Tibial nerve (tissue), 4 donors: ENCODE data around the gene RGS7. TPM values are rescaled to one million over a fixed set of nuclear protein-coding genes. Genes with fewer than 3 reads are reported as not detected.
A peak's percentile ranks its signal among the peaks of the same experiment; 100 is the strongest.

Experiments
- DNase-seq, 2 donors: peaks; one replicate each; pipeline ENCODE4 v3.0.0-alpha.2; 2019; ENCODE audit warnings: low spot score in 2 of 2
- H3K27ac ChIP-seq, 4 donors: fragments of 200-600 bp; sonication (generic) in 3 of 4; one replicate each; pipeline ENCODE4 v1.5.1; 2017 to 2019; ENCODE audit warnings: mild to moderate bottlenecking in 1 of 4
- H3K27me3 ChIP-seq, 2 donors: fragments of 200-600 bp; sonication (generic) in 1 of 2; one replicate each; pipeline versions ENCODE4 v1.5.1 to v1.6.0; 2017 to 2019
- H3K36me3 ChIP-seq, 3 donors: fragments of 200-600 bp; sonication (generic); one replicate each; pipeline ENCODE4 v1.5.1; 2018 to 2019
- H3K4me1 ChIP-seq, 4 donors: fragments of 200-600 bp; sonication (generic) in 3 of 4; one replicate each; pipeline ENCODE4 v1.5.1; 2017 to 2019
- H3K4me3 ChIP-seq, 4 donors: fragments of 200-600 bp; sonication (generic) in 3 of 4; one replicate each; pipeline ENCODE4 v1.5.1; 2017 to 2019; ENCODE audit warnings: mild to moderate bottlenecking in 1 of 4, moderate library complexity in 1 of 4
- H3K9me3 ChIP-seq, 4 donors: fragments of 200-600 bp; sonication (generic) in 3 of 4; one replicate each; pipeline ENCODE4 v1.5.1; 2017 to 2019
- EP300 ChIP-seq, 2 donors: sonication (generic); formaldehyde crosslinking; IDR thresholded peaks; one replicate each; pipeline ENCODE4 v1.6.1; 2017; ENCODE audit warnings: antibody characterized with exemption in 2 of 2, mild to moderate bottlenecking in 1 of 2
- POLR2A ChIP-seq, 2 donors: fragments of 450-650 bp; IDR thresholded peaks; one replicate each; pipeline ENCODE4 v1.6.1; 2017; ENCODE audit warnings: antibody characterized with exemption in 2 of 2, mild to moderate bottlenecking in 2 of 2, moderate library complexity in 2 of 2
- WGBS, 2 donors: methylation state at CpG; one replicate each; pipeline ENCODE4 v1.1.5; 2018; 5-methylcytosine and 5-hydroxymethylcytosine counted together
- small RNA-seq: library from RNA; depleted of rRNA; stranded (forward); fragments of <200 nt; gene quantifications from one replicate; pipeline ENCODE3, GENCODE V24; 2016
- total RNA-seq, 4 donors: library from RNA; depleted of rRNA; stranded (reverse); fragments of >200 nt; gene quantifications; one replicate each; pipeline ENCODE4 v1.1.0, GENCODE V29; 2016
- TF ChIP-seq, protein P1 (sequence below), 5 experiments: fragments of 200-600 bp in 3 of 5; fragments of 450-650 bp in 2 of 5; sonication (generic) in 3 of 5; IDR thresholded peaks; one replicate each; pipeline ENCODE4 v1.5.1; 2016 to 2019; ENCODE audit warnings: antibody characterized with exemption in 5 of 5, mild to moderate bottlenecking in 3 of 5, moderate library complexity in 2 of 5

Gene RGS7
- total RNA-seq, 4 donors from 2014 or later, result 0.39 to 1.5 (median 1.0) TPM; not detected in 1

DNA sequence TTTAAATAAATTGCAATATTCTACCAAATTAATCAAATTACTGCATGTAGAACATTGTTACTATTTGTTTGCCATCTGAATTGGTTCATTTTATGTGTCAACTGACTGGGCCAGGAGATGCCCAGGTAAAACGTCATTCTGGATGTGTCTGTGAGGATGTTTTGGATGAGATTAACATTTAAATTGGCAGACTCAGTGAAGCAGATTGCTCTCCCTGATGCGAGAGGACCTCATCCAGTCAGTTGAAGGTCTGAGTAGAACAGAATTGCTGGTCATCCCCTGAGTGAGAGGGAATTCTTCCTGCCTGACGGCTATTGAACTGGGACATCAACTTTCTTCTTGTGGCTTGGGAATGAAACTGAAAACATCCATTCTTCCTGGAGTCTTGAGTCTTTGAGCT, 623.0 kb downstream of the RGS7 start:
- Histone ChIP-seq H3K36me3 (no peaks in the 10 kb centered on the region), H3K4me3 (no peak overlapping the region), H3K27ac (no peak overlapping the region), H3K27me3 (no peaks in the 10 kb centered on the region), H3K9me3 (no peaks in the 10 kb centered on the region), H3K4me1 (peaks cover 0 to 17% (median 0%) of the 10 kb centered on the region in 4 donors)
- no peak for DNase-seq
- WGBS, 2 donors, result 62 to 78% methylated on average over 3 of the region's 3 CpGs
- TF ChIP-seq POLR2A (IDR thresholded peaks at IDR 0.05) (no peak), EP300 (IDR thresholded peaks at IDR 0.05) (no peak)
- TF ChIP-seq, protein P1, sequence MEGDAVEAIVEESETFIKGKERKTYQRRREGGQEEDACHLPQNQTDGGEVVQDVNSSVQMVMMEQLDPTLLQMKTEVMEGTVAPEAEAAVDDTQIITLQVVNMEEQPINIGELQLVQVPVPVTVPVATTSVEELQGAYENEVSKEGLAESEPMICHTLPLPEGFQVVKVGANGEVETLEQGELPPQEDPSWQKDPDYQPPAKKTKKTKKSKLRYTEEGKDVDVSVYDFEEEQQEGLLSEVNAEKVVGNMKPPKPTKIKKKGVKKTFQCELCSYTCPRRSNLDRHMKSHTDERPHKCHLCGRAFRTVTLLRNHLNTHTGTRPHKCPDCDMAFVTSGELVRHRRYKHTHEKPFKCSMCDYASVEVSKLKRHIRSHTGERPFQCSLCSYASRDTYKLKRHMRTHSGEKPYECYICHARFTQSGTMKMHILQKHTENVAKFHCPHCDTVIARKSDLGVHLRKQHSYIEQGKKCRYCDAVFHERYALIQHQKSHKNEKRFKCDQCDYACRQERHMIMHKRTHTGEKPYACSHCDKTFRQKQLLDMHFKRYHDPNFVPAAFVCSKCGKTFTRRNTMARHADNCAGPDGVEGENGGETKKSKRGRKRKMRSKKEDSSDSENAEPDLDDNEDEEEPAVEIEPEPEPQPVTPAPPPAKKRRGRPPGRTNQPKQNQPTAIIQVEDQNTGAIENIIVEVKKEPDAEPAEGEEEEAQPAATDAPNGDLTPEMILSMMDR (IDR thresholded peaks at IDR 0.05), result no peak

DNA sequence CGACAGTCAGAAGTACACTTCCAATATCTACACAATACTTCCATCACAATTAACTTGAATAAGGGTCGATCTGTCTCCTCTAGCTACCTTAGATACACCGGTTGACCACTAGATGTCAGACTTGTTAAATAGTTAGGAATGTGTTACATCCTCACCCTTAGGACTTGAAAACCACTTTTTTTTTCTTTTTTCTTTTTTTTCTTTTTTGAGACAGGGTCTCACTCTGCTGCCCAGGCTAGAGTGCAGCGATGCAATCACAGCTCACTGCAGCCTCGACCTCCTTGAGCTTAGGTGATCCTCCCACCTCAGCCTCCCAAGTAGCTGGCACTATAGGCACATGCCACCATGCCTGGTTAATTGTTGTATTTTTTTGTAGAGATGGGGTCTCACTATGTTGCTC, 624.6 kb downstream of the RGS7 start:
- Histone ChIP-seq H3K36me3 (no peaks in the 10 kb centered on the region), H3K4me1 (peaks cover 0 to 6% (median 0%) of the 10 kb centered on the region in 4 donors), H3K27me3 (no peaks in the 10 kb centered on the region), H3K4me3 (no peak overlapping the region), H3K9me3 (no peaks in the 10 kb centered on the region), H3K27ac (no peak overlapping the region)
- TF ChIP-seq, protein P1 (IDR thresholded peaks at IDR 0.05), result peak; percentile 37 to 60 (median 43)
- no peak for TF ChIP-seq EP300 (IDR thresholded peaks at IDR 0.05)
- WGBS, 2 donors, result 7 to 12% methylated on average over 5 of the region's 5 CpGs
- no peak for DNase-seq

Small RNAs within 50 kb of the gene (small RNA-seq; reads per million reads assigned to genes)
- gene MIR3123, result not detected

Other genes starting within 250 kb of the RGS7 start
- gene FH, start 162.6 kb upstream of the RGS7 start, total RNA-seq, result 10 to 100 TPM; 19.6 to 61.5 (median 28.8) TPM
- gene KMO, start 175.2 kb upstream of the RGS7 start, total RNA-seq, result 1 to 10 TPM in 2 of 4 donors, under 1 TPM in 2; 0.20 to 4.4 (median 1.8) TPM